Keratinocyte (primary cell): ENCODE measurements around the gene TOR1B. TPM values are rescaled to one million over a fixed set of nuclear protein-coding genes. Genes with fewer than 3 reads are reported as not detected.

Source experiments
- DNase-seq: peaks from one replicate; pipeline ENCODE4 v3.0.0-alpha.2; 2011; ENCODE audit warnings: low read depth, missing footprints, low spot score
- FAIRE-seq: peaks from 2 replicates; lab custom pipeline; 2011; peaks lifted over from hg19 to GRCh38; lab: Jason Lieb, UNC
- H2AFZ ChIP-seq: 2 replicates; pipeline ENCODE4 v1.6.0; 2012; ENCODE audit warnings: low read length, control low read depth, inconsistent platforms; ENCODE audit not compliant: control insufficient read depth
- H3K27ac ChIP-seq: 2 replicates; pipeline ENCODE4 v1.5.1; 2011; ENCODE audit warnings: low read length; ENCODE audit not compliant: control insufficient read depth, insufficient read depth
- H3K27me3 ChIP-seq: 3 replicates; pipeline ENCODE4 v1.6.0; 2011; ENCODE audit warnings: low read length; ENCODE audit not compliant: control insufficient read depth, insufficient read depth; ENCODE audit errors: extremely low read depth
- H3K36me3 ChIP-seq, 2 experiments: 2 replicates in 1 of 2; 3 replicates in 1 of 2; pipeline ENCODE4 v1.5.1; 2011; ENCODE audit warnings: low read length in 2 of 2, mild to moderate bottlenecking in 1 of 2; ENCODE audit not compliant: control insufficient read depth in 2 of 2, insufficient read depth in 2 of 2; ENCODE audit errors: extremely low read depth in 1 of 2
- H3K4me1 ChIP-seq: 3 replicates; pipeline ENCODE4 v1.5.1; 2011; ENCODE audit warnings: low read length; ENCODE audit not compliant: control insufficient read depth, insufficient read depth; ENCODE audit errors: extremely low read depth
- H3K4me2 ChIP-seq: 3 replicates; pipeline ENCODE4 v1.6.0; 2011; ENCODE audit warnings: low read depth, low read length; ENCODE audit not compliant: control insufficient read depth, insufficient read depth; ENCODE audit errors: extremely low read depth
- H3K4me3 ChIP-seq, 3 experiments: fragments of 200-600 bp in 1 of 3; sonication (generic) in 1 of 3; 2 replicates in 2 of 3; 3 replicates in 1 of 3; pipeline ENCODE4 v1.5.1; 2011 to 2016; ENCODE audit warnings: low read length in 3 of 3, mild to moderate bottlenecking in 3 of 3, control low read depth in 2 of 3, inconsistent platforms in 1 of 3, low read depth in 1 of 3, mixed read lengths in 1 of 3, mixed run types in 1 of 3, moderate library complexity in 1 of 3; ENCODE audit not compliant: control insufficient read depth in 2 of 3, insufficient read depth in 2 of 3; ENCODE audit errors: extremely low read depth in 1 of 3
- H3K79me2 ChIP-seq: 2 replicates; pipeline ENCODE4 v1.6.0; 2012; ENCODE audit warnings: low read length; ENCODE audit not compliant: control insufficient read depth, insufficient read depth
- H3K9ac ChIP-seq: 3 replicates; pipeline ENCODE4 v1.6.0; 2011; ENCODE audit warnings: low read length; ENCODE audit not compliant: control insufficient read depth, insufficient read depth; ENCODE audit errors: extremely low read depth
- H3K9me1 ChIP-seq: 3 replicates; pipeline ENCODE4 v1.6.0; 2011; ENCODE audit warnings: low read length; ENCODE audit not compliant: control insufficient read depth, insufficient read depth; ENCODE audit errors: extremely low read depth
- H3K9me3 ChIP-seq: 2 replicates; pipeline ENCODE4 v1.5.1; 2012; ENCODE audit warnings: low read depth, low read length; ENCODE audit not compliant: control insufficient read depth
- H4K20me1 ChIP-seq: 3 replicates; pipeline ENCODE4 v1.6.0; 2011; ENCODE audit warnings: low read length; ENCODE audit not compliant: control insufficient read depth, insufficient read depth; ENCODE audit errors: extremely low read depth
- CTCF ChIP-seq, 3 experiments: IDR thresholded peaks in 1 of 3; conservative IDR thresholded peaks in 1 of 3; optimal IDR thresholded peaks in 1 of 3; 2 replicates in 2 of 3; 3 replicates in 1 of 3; pipeline versions ENCODE3 to v1.5.1; 2011; ENCODE audit warnings: low read length in 3 of 3, mild to moderate bottlenecking in 3 of 3, moderate library complexity in 2 of 3, control low read depth in 1 of 3, inconsistent platforms in 1 of 3; ENCODE audit not compliant: insufficient read depth in 2 of 3; ENCODE audit errors: extremely low read depth in 1 of 3
- EZH2 ChIP-seq: IDR thresholded peaks from one replicate; pipeline ENCODE4 v1.6.1; 2012; ENCODE audit warnings: inconsistent platforms, mild to moderate bottlenecking, low read length, moderate library complexity
- dilution Hi-C: fragments of 300-500 bp; cut with MboI; formaldehyde crosslinking; loops from one replicate; pipeline ENCODE4 v1.7.0; 2020; ENCODE audit warnings: low sequenced_read_pairs; ENCODE audit not compliant: extremely low pct_ligation_motif_present
- polyA plus RNA-seq, 5 experiments: library from polyadenylated mRNA; depleted of rRNA in 3 of 5; stranded (reverse) in 3 of 5; stranded (forward) in 1 of 5; unstranded in 1 of 5; fragments of >200 nt; gene quantifications; 1 replicate in 1 of 5; 2 replicates in 3 of 5; 3 replicates in 1 of 5; pipeline versions ENCODE4 v1.2.1 to v1.2.3, GENCODE V29; 2011 to 2012; ENCODE audit warnings: missing spikeins in 2 of 5, low read depth in 1 of 5, low replicate concordance in 1 of 5

The TOR1B gene
- polyA plus RNA-seq, 1 donor (not counting 4 experiments of a cell fraction or from before 2014, with no cell fraction given) = 24.2 TPM

- Histone ChIP-seq H3K4me2 (no peak overlapping the region), H3K9ac (no peak overlapping the region), H3K79me2 (no peaks in the 10 kb centered on the region), H2AFZ (no peak overlapping the region), H3K4me3 (no peak overlapping the region), H4K20me1 (no peaks in the 10 kb centered on the region), H3K27ac (no peak overlapping the region), H3K9me3 (no peaks in the 10 kb centered on the region), H3K27me3 (no peaks in the 10 kb centered on the region), H3K4me1 (no peaks in the 10 kb centered on the region), H3K9me1 (no peaks in the 10 kb centered on the region), H3K36me3 (no peaks in the 10 kb centered on the region)
- FAIRE-seq (no peak), DNase-seq (no peak)
- dilution Hi-C loops = no loop called here
- TF ChIP-seq EZH2 (no peak), CTCF (optimal IDR thresholded peaks at IDR 0.05 in 1 of 3, IDR thresholded peaks at IDR 0.05 in 1 of 3, conservative IDR thresholded peaks at IDR 0.05 in 1 of 3; ENCODE audit: extremely low read depth in 1 of 3, insufficient read depth in 2 of 3, low read length in 3 of 3) (no peak)
Observed at GRCh38 chr9:129785866-129786265, 17.1 kb upstream of the TOR1B start.

GRCh38 chr9:129786481-129786880, 16.5 kb upstream of the TOR1B start:
- no peaks in the 10 kb centered on the region for H3K9me1 ChIP-seq
- no peaks in the 10 kb centered on the region for H3K79me2 ChIP-seq
- H3K36me3 ChIP-seq = no peaks in the 10 kb centered on the region
- no peaks in the 10 kb centered on the region for H4K20me1 ChIP-seq
- no peak overlapping the region for H3K4me2 ChIP-seq
- dilution Hi-C loops = no loop called here
- H3K27me3 ChIP-seq = no peaks in the 10 kb centered on the region
- no peaks in the 10 kb centered on the region for H3K9me3 ChIP-seq
- no peak overlapping the region for H3K9ac ChIP-seq
- no peaks in the 10 kb centered on the region for H3K4me1 ChIP-seq
- H3K27ac ChIP-seq = no peak overlapping the region
- H2AFZ ChIP-seq = no peak overlapping the region
- TF ChIP-seq CTCF (optimal IDR thresholded peaks at IDR 0.05 in 1 of 3, IDR thresholded peaks at IDR 0.05 in 1 of 3, conservative IDR thresholded peaks at IDR 0.05 in 1 of 3; ENCODE audit: extremely low read depth in 1 of 3, insufficient read depth in 2 of 3, low read length in 3 of 3) (no peak), EZH2 (no peak)
- H3K4me3 ChIP-seq = no peak overlapping the region
- FAIRE-seq = no peak
- no peak for DNase-seq
